GM20000 (cell line): ENCODE results near the gene TMPRSS7.

ENCODE experiments used
- DNase-seq: peaks from one replicate; pipeline ENCODE4 v3.0.0; 2012; ENCODE audit warnings: low spot score
- CTCF ChIP-seq: IDR thresholded peaks from 2 replicates; pipeline ENCODE4 v1.5.1; 2012; ENCODE audit warnings: mild to moderate bottlenecking, control low read depth; ENCODE audit errors: extremely low read depth, missing control alignments

The TMPRSS7 gene

DNA sequence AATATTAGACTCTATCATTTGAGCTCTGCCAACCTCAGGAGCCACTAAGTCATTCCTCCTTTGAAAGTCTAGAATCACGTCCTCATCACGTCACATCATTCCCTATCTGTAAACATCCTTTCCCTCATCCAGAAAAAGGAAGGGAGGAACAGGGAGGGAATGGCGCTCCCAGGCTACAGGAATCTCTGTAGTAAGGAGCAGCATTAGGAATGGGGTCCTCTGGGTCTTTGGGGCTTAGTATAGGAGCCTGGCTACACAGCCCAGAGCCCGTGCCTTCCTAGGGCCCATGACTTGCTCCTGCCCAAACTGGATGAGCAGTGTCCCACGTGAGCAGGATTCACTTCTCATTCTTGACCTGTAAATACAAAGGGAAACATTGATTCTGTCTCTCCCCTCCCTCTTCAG is 34.2 kb upstream of the TMPRSS7 start:
- no peak for DNase-seq
- TF ChIP-seq CTCF: no peak

- TF ChIP-seq CTCF: no peak
- DNase-seq: no peak
Observed at GRCh38 chr3:112000966-112001365, 33.6 kb upstream of the TMPRSS7 start.

DNA sequence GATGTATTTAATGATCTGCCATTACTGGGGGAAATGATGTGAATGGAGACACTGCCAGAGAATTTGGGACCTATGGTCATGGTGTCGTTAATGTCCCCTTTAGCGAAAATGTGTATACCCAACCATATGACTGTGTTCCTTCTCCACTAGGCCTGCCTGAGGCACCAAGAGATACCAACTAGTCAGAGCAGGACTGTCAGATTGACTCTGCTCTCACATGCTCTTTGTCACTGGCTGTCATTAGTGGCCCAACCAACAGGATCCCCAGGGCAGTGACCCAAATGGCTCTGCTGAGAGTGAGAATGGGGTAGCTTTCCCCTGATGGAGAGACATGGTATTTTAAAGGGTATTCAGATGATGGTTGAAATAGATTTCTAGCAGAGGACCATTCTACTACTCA is 33.0 kb upstream of the TMPRSS7 start:
- TF ChIP-seq CTCF: no peak

GRCh38 chr3:112002096-112002971 is 32.2 kb upstream of the TMPRSS7 start:
- TF ChIP-seq CTCF: no peak
- DNase-seq: no peak

More for the DNA sequence above, 33.0 kb upstream of the TMPRSS7 start:
- no peak for DNase-seq

GRCh38 chr3:112003321-112004080 is 31.0 kb upstream of the TMPRSS7 start:
- no peak for TF ChIP-seq CTCF
- no peak for DNase-seq

DNA sequence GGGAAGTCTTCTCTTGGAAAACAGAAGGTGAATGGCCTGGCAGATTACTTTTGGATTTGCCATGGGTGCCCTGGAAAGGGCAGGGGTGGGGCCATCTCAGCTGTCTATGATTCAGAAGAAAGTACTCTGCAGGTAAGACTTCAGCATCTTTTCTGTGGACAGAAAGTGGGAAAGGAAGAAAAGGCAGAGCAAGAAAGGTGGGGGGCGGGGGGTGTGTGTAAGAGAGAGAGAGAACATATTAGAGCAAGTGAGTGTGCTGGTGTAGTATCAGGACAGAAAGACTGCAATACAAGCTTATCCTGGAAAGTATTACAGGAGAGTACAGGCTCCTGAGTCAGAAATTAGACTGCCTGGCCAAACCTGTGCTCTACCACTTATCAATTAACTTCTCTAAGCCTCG is 30.3 kb upstream of the TMPRSS7 start:
- no peak for DNase-seq
- no peak for TF ChIP-seq CTCF

DNA sequence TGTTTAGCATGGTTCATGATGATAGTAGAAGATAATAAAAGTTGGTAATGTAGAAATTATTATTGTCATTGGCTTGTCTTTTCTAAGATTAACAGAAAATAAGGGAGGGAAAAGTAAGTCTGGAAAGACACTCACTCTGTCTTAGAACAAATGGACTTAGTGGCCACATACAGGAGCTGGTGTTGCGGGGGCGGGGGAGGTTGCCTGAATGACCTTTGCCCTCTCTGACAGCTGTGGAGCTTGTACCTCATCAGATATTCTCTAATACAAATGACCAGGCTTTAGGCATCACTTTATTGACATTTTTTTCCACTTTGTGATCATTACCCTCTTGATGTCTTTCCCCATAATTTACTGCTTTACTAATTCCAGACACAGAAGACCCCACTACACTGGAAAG is 29.9 kb upstream of the TMPRSS7 start:
- TF ChIP-seq CTCF: no peak
- DNase-seq: no peak
